A549 treated with ZK216348 at 1 μM for 4 hours (cell line): ENCODE data around the gene CEP57. TPM values are rescaled to one million over a fixed set of nuclear protein-coding genes. Genes with fewer than 3 reads are reported as not detected.

ENCODE experiments used
- total RNA-seq: library from RNA; stranded (reverse); fragments of 200-300 nt; extraction: Qiagen RNA extraction; gene quantifications from 5 replicates; pipeline ENCODE4 v1.2.3, GENCODE V29; 2022; ENCODE audit warnings: low read depth

The CEP57 gene
- total RNA-seq: 11.3 to 21.2 TPM (median 15.6 TPM) in 5 replicates

GRCh38 chr11:95790123-95790932 is at the start of gene CEP57:
Gene CEP57 (plus strand): TSS chr11:95790498. CDS start chr11:95790699, 201 bp downstream.

DNA sequence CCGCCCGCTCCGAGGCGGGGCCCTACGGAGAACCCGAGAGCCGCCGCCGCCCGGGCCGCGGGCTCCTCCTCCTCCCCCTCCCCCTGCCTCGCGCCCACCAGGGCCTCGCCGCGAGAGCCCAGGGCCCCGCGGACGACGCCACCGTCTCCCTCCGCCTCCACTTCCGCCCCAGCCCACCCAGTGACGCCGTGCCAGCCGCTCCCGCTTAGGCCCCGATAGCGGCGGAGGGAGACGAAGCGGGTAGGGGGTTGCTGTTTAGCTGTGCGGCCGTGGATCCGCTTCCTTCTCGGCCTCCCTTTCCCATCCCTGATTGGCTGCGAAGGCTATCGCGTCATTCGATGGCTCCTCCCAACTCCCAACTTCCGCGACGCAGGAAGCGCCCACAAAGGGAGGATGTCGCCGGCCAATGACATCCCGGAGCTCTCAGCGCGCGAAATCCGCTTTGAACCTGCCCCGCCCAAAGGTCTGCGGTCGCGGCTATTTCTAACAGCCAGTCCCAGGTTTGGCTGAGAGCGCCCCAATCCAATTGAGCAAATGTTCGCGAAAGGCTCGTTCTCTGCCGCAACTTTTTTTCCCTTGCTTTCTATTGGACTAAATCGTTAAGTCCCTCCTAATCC is 684 bp upstream of the CEP57 start, which contains the start of gene FAM76B:
FAM76B (minus strand) TSS at position 277 of the 617 bp plus-strand sequence. CDS start 304 bp downstream, outside the sequence.

Other genes with a start within 250 kb of the CEP57 start
- gene FAM76B, start 716 bp upstream of the CEP57 start, total RNA-seq: 5.4 to 11.6 TPM (median 8.7 TPM) in 5 replicates
- 16.9 to 26.2 TPM (median 19.8 TPM) in 5 replicates for gene MTMR2, start 133.6 kb downstream of the CEP57 start, total RNA-seq